Measurements from ENCODE around the gene GJB1. TPM values are rescaled to one million over a fixed set of nuclear protein-coding genes. Genes with fewer than 3 reads are reported as not detected.

Gene GJB1
- total RNA-seq, 1 donor from 2014 or later = 1.7 TPM

DNA sequence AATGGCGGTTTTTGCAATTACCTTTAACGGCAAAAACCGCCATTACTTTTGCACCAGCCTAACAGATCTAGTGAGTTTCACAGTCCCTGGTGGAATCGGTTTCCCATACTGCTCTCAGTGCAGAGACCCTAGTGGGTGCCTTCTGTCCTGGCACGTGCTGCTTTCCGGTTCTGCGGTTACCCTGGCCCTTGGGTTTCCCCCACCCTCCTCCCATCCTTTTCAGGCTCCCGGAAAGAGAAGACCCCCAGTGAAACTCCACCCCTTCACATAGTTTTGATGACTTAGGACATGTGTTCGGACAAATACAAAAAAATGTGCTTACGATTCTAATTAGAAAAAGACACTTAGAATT lies 41.5 kb upstream of the GJB1 start:
- TF ChIP-seq, protein P1, sequence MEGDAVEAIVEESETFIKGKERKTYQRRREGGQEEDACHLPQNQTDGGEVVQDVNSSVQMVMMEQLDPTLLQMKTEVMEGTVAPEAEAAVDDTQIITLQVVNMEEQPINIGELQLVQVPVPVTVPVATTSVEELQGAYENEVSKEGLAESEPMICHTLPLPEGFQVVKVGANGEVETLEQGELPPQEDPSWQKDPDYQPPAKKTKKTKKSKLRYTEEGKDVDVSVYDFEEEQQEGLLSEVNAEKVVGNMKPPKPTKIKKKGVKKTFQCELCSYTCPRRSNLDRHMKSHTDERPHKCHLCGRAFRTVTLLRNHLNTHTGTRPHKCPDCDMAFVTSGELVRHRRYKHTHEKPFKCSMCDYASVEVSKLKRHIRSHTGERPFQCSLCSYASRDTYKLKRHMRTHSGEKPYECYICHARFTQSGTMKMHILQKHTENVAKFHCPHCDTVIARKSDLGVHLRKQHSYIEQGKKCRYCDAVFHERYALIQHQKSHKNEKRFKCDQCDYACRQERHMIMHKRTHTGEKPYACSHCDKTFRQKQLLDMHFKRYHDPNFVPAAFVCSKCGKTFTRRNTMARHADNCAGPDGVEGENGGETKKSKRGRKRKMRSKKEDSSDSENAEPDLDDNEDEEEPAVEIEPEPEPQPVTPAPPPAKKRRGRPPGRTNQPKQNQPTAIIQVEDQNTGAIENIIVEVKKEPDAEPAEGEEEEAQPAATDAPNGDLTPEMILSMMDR (IDR thresholded peaks at IDR 0.05) = no peak
- intact Hi-C loops (cut with DNase I) = no loop called here
- H3K36me3 ChIP-seq = no peaks in the 10 kb centered on the region
- peaks cover 6% of the 10 kb centered on the region for H3K4me1 ChIP-seq
- H3K4me3 ChIP-seq = peak overlapping the region; percentile 52
- no peak for DNase-seq
- H3K27me3 ChIP-seq (ENCODE audit: low read depth) = no peaks in the 10 kb centered on the region
- no peaks in the 10 kb centered on the region for H3K9me3 ChIP-seq
- peak; percentile 42 to 45 for ATAC-seq
- H3K27ac ChIP-seq = peak overlapping the region; percentile 84

- no peaks in the 10 kb centered on the region for H3K9me3 ChIP-seq
- H3K27me3 ChIP-seq (ENCODE audit: low read depth) = no peaks in the 10 kb centered on the region
- peak overlapping the region; percentile 84 for H3K27ac ChIP-seq
- ATAC-seq (peak; percentile 95 to 97), DNase-seq (peak; percentile 85)
- intact Hi-C loops (cut with DNase I) = no loop called here
- H3K4me1 ChIP-seq = peaks cover 6% of the 10 kb centered on the region
- no peaks in the 10 kb centered on the region for H3K36me3 ChIP-seq
- peak overlapping the region; percentile 52 for H3K4me3 ChIP-seq
- TF ChIP-seq, protein P1 (IDR thresholded peaks at IDR 0.05) = no peak
Measured at GRCh38 chrX:71181910-71182799, 40.9 kb upstream of the GJB1 start.

GRCh38 chrX:71182871-71183270 lies 40.2 kb upstream of the GJB1 start:
- DNase-seq (no peak), ATAC-seq (no peak)
- Histone ChIP-seq H3K27ac (peak overlapping the region; percentile 84), H3K9me3 (no peaks in the 10 kb centered on the region), H3K36me3 (no peaks in the 10 kb centered on the region), H3K27me3 (ENCODE audit: low read depth) (no peaks in the 10 kb centered on the region), H3K4me1 (peaks cover 6% of the 10 kb centered on the region), H3K4me3 (peak overlapping the region; percentile 52)
- TF ChIP-seq, protein P1 (IDR thresholded peaks at IDR 0.05) = no peak
- intact Hi-C loops (cut with DNase I) = no loop called here

- Histone ChIP-seq H3K4me1 (peaks cover 6% of the 10 kb centered on the region), H3K27me3 (ENCODE audit: low read depth) (no peaks in the 10 kb centered on the region), H3K27ac (peak overlapping the region; percentile 84), H3K36me3 (no peaks in the 10 kb centered on the region), H3K4me3 (no peak overlapping the region), H3K9me3 (no peaks in the 10 kb centered on the region)
- TF ChIP-seq, protein P1 (IDR thresholded peaks at IDR 0.05) = no peak
- intact Hi-C loops (cut with DNase I) = no loop called here
- ATAC-seq = no peak
- no peak for DNase-seq
Measured at GRCh38 chrX:71183341-71183740, 39.7 kb upstream of the GJB1 start.

DNA sequence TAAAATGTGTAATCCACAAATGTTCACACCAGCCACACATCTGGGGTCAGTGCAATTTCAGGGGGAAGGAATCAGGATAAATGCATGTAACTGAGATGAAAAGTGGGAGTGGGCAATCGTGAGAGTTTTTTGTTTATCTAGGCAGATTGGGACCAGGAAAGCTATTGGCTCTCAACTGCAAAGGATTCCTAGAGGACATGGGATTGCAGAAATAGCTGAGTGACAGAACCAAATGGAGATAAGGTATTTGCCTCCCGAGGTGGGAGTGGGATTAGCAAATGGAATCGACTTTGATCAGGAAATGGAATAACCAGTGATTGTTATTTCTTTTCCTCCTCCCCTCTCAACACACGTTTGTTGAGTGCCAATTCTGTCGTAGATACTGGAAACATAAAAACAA lies 38.9 kb upstream of the GJB1 start:
- DNase-seq = no peak
- Histone ChIP-seq H3K4me3 (no peak overlapping the region), H3K4me1 (peaks cover 6% of the 10 kb centered on the region), H3K36me3 (no peaks in the 10 kb centered on the region), H3K27me3 (ENCODE audit: low read depth) (no peaks in the 10 kb centered on the region), H3K9me3 (no peaks in the 10 kb centered on the region), H3K27ac (no peak overlapping the region)
- TF ChIP-seq, protein P1 (IDR thresholded peaks at IDR 0.05) = no peak
- ATAC-seq = no peak
- intact Hi-C loops (cut with DNase I) = no loop called here
